GM19240 (cell line): ENCODE data around the gene SERPINB3.
"Not testable (repeated sequence)": the region's sequence is repeated elsewhere in the genome, so short reads cannot be mapped to it uniquely, and the experiment has no call there.

Experiments
- DNase-seq: peaks from one replicate; pipeline ENCODE4 v3.0.0; 2011; ENCODE audit warnings: low spot score; ENCODE audit not compliant: insufficient read length

Gene SERPINB3

GRCh38 chr18:63661750-63662149 is at the start of gene SERPINB3:
Gene SERPINB3, minus strand, starts transcription at chr18:63661893. Its CDS starts 677 bp downstream, at chr18:63661216.
- not testable (repeated sequence) for DNase-seq

GRCh38 chr18:63708650-63709049 is 47.0 kb upstream of the SERPINB3 start:
- no peak for DNase-seq

GRCh38 chr18:63707816-63708215 is 46.1 kb upstream of the SERPINB3 start:
- DNase-seq, result no peak

GRCh38 chr18:63705401-63705800 is 43.7 kb upstream of the SERPINB3 start:
- no peak for DNase-seq

- no peak for DNase-seq
Observed at GRCh38 chr18:63702660-63703059, 41.0 kb upstream of the SERPINB3 start, which contains the start of gene SERPINB11. Gene SERPINB11, plus strand, starts transcription at chr18:63702960. Its CDS starts 7,234 bp downstream, at chr18:63710194.

GRCh38 chr18:63701952-63702351 is 40.3 kb upstream of the SERPINB3 start:
- DNase-seq, result no peak

- DNase-seq, result no peak
Observed at GRCh38 chr18:63700501-63700900, 38.8 kb upstream of the SERPINB3 start.

- no peak for DNase-seq
Observed at GRCh38 chr18:63697097-63697660, 35.5 kb upstream of the SERPINB3 start.

GRCh38 chr18:63689064-63689463 is 27.4 kb upstream of the SERPINB3 start:
- no peak for DNase-seq

- no peak for DNase-seq
Observed at GRCh38 chr18:63686871-63687270, 25.2 kb upstream of the SERPINB3 start.

- no peak for DNase-seq
Observed at GRCh38 chr18:63684718-63685117, 23.0 kb upstream of the SERPINB3 start.

GRCh38 chr18:63683890-63684289 is 22.2 kb upstream of the SERPINB3 start:
- no peak for DNase-seq

- no peak for DNase-seq
Observed at GRCh38 chr18:63683152-63683551, 21.5 kb upstream of the SERPINB3 start.

- DNase-seq, result no peak
Observed at GRCh38 chr18:63681449-63682340, 20.0 kb upstream of the SERPINB3 start.

GRCh38 chr18:63679820-63680606 is 18.3 kb upstream of the SERPINB3 start:
- no peak for DNase-seq

- no peak for DNase-seq
Observed at GRCh38 chr18:63677500-63678225, 16.0 kb upstream of the SERPINB3 start.

GRCh38 chr18:63676526-63677323 is 15.0 kb upstream of the SERPINB3 start:
- DNase-seq, result no peak

- no peak for DNase-seq
Observed at GRCh38 chr18:63664571-63664970, 2.9 kb upstream of the SERPINB3 start.

GRCh38 chr18:63658920-63659319 is 2.8 kb downstream of the SERPINB3 start:
- DNase-seq, result not testable (repeated sequence)

- not testable (repeated sequence) for DNase-seq
Observed at GRCh38 chr18:63650271-63650670, 11.4 kb downstream of the SERPINB3 start.
